ENCODE results near the gene ZNRF2.

ZNRF2 gene

DNA sequence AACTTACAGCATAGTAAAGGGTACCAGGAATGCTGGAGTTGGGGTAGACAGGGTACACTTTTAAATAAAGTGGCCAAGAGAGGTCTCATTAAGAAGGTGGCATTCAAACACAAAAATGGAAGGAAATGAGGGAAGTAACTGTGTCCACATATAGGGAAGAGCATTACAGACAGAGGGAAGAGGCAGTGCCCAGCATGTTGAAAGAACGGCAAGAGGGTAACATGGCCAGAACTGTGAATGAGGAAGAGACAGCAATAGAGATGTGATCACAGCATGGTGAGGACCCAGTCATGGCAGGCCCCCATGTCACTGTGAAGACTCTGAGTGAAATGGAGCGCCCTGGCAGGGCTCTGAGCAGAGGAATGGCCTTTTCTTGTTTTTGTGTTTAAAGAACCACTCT, 35.1 kb upstream of the ZNRF2 start:
- no peaks in the 10 kb centered on the region for H3K9me2 ChIP-seq (replicated peaks; ENCODE audit: insufficient read depth, low read length)
- no peak overlapping the region for H3K4me3 ChIP-seq (ENCODE audit: insufficient read depth, low read length, poor library complexity, severe bottlenecking)
- H3K79me2 ChIP-seq (ENCODE audit: insufficient read depth, low read length), result no peaks in the 10 kb centered on the region
- H3K27ac ChIP-seq (ENCODE audit: low read depth, low read length), result no peak overlapping the region
- H2AFZ ChIP-seq (ENCODE audit: low read depth, low read length, severe bottlenecking), result no peak overlapping the region
- H3K36me3 ChIP-seq (ENCODE audit: low read length), result no peaks in the 10 kb centered on the region
- H3K4me2 ChIP-seq (ENCODE audit: low read depth, low read length, poor library complexity, severe bottlenecking), result no peak overlapping the region
- TF ChIP-seq, protein P1, sequence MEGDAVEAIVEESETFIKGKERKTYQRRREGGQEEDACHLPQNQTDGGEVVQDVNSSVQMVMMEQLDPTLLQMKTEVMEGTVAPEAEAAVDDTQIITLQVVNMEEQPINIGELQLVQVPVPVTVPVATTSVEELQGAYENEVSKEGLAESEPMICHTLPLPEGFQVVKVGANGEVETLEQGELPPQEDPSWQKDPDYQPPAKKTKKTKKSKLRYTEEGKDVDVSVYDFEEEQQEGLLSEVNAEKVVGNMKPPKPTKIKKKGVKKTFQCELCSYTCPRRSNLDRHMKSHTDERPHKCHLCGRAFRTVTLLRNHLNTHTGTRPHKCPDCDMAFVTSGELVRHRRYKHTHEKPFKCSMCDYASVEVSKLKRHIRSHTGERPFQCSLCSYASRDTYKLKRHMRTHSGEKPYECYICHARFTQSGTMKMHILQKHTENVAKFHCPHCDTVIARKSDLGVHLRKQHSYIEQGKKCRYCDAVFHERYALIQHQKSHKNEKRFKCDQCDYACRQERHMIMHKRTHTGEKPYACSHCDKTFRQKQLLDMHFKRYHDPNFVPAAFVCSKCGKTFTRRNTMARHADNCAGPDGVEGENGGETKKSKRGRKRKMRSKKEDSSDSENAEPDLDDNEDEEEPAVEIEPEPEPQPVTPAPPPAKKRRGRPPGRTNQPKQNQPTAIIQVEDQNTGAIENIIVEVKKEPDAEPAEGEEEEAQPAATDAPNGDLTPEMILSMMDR (IDR thresholded peaks at IDR 0.05; ENCODE audit: insufficient read depth, low read length, poor library complexity, severe bottlenecking), result no peak
- no peak for TF ChIP-seq EZH2phosphoT487 (conservative IDR thresholded peaks at IDR 0.05; ENCODE audit: low read length)
- H3K9ac ChIP-seq (ENCODE audit: low read length), result no peak overlapping the region
- no peaks in the 10 kb centered on the region for H3K9me3 ChIP-seq (ENCODE audit: insufficient read depth, low read length)
- no peaks in the 10 kb centered on the region for H3K27me3 ChIP-seq (ENCODE audit: low read length)
- H4K20me1 ChIP-seq (ENCODE audit: low read depth, low read length), result no peaks in the 10 kb centered on the region
- H3F3A ChIP-seq (ENCODE audit: insufficient read depth), result no peaks in the 10 kb centered on the region

DNA sequence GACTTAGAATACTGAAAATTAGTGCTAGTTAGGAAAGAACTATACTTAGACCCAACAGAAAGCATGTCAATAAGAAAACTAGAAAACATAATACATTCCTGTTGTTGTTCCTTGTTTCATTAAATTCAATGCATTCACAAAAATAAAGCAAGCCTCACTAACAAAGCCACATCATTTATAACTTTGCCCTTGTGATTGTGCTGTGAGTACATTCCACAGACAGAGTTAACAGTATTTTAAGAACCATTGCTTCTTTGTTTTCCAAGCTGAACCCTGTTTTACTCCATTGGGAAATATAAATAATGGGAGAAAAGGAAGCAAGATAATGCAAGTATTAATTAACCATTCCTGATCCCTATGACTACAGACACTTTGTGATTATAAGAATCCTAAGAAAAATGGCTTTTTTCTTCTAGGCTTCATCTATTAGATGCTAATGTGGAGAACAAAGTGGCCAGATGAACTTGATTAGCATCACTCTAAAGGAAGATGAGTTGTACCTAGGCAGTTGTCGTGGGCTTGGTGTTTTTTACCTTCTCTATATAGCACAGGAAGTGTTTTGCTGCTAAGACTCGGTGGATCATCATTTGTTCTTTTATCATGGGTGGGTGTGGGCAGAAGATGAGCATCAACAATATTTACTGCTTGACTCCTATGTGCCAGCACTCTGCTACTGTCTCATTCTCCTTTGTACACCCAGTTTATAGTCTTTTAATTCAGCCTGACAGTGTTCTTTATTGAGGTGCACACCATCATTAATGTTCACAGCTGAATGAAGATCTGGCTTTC, 34.2 kb upstream of the ZNRF2 start:
- no peak overlapping the region for H3K4me3 ChIP-seq (ENCODE audit: insufficient read depth, low read length, poor library complexity, severe bottlenecking)
- H3F3A ChIP-seq (ENCODE audit: insufficient read depth), result no peaks in the 10 kb centered on the region
- no peak for TF ChIP-seq EZH2phosphoT487 (conservative IDR thresholded peaks at IDR 0.05; ENCODE audit: low read length)
- TF ChIP-seq, protein P1 (IDR thresholded peaks at IDR 0.05; ENCODE audit: insufficient read depth, low read length, poor library complexity, severe bottlenecking), result no peak
- H3K36me3 ChIP-seq (ENCODE audit: low read length), result no peaks in the 10 kb centered on the region
- H3K9me3 ChIP-seq (ENCODE audit: insufficient read depth, low read length), result no peaks in the 10 kb centered on the region
- H2AFZ ChIP-seq (ENCODE audit: low read depth, low read length, severe bottlenecking), result no peak overlapping the region
- no peak overlapping the region for H3K4me2 ChIP-seq (ENCODE audit: low read depth, low read length, poor library complexity, severe bottlenecking)
- no peaks in the 10 kb centered on the region for H3K27me3 ChIP-seq (ENCODE audit: low read length)
- H3K9me2 ChIP-seq (replicated peaks; ENCODE audit: insufficient read depth, low read length), result no peaks in the 10 kb centered on the region
- H4K20me1 ChIP-seq (ENCODE audit: low read depth, low read length), result no peaks in the 10 kb centered on the region
- H3K9ac ChIP-seq (ENCODE audit: low read length), result no peak overlapping the region
- no peaks in the 10 kb centered on the region for H3K79me2 ChIP-seq (ENCODE audit: insufficient read depth, low read length)
- H3K27ac ChIP-seq (ENCODE audit: low read depth, low read length), result no peak overlapping the region

DNA sequence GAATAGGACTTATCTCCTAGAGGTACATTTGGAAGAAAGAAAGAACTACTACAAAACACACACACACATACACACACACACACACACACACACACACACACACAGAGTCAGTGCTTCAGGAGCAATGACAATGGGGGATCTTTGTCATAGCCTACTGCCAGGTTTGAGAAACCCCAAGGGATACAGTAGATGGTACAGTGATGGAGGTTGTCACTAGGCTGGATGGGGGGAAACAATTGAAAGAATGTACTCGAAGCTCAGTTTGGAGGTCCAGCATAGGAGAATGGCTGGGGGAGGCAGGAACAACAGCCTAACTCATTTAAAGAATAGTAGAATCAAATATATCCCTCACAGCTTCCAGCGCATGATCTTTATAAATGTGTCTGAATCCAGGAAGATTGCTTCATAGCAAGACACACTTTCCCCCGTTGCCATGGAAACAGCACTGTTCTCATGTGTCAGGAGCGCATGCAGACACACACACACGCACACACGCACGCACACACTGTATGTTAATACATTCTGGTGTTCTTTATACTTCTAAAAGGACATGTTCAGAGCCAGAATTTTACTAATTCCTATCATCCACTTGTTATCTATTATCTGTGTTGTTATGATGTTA, 32.6 kb upstream of the ZNRF2 start:
- Histone ChIP-seq H3K79me2 (ENCODE audit: insufficient read depth, low read length) (no peaks in the 10 kb centered on the region), H2AFZ (ENCODE audit: low read depth, low read length, severe bottlenecking) (no peak overlapping the region), H3K36me3 (ENCODE audit: low read length) (no peaks in the 10 kb centered on the region), H3K27ac (ENCODE audit: low read depth, low read length) (no peak overlapping the region), H3K9me2 (replicated peaks; ENCODE audit: insufficient read depth, low read length) (no peaks in the 10 kb centered on the region), H3F3A (ENCODE audit: insufficient read depth) (no peaks in the 10 kb centered on the region), H4K20me1 (ENCODE audit: low read depth, low read length) (no peaks in the 10 kb centered on the region), H3K27me3 (ENCODE audit: low read length) (no peaks in the 10 kb centered on the region), H3K9ac (ENCODE audit: low read length) (no peak overlapping the region), H3K9me3 (ENCODE audit: insufficient read depth, low read length) (no peaks in the 10 kb centered on the region), H3K4me2 (ENCODE audit: low read depth, low read length, poor library complexity, severe bottlenecking) (no peak overlapping the region), H3K4me3 (ENCODE audit: insufficient read depth, low read length, poor library complexity, severe bottlenecking) (no peak overlapping the region)
- TF ChIP-seq, protein P1 (IDR thresholded peaks at IDR 0.05; ENCODE audit: insufficient read depth, low read length, poor library complexity, severe bottlenecking), result no peak
- TF ChIP-seq EZH2phosphoT487 (conservative IDR thresholded peaks at IDR 0.05; ENCODE audit: low read length), result no peak

Measured in SU-DHL-6 (cell line).